OCI-LY1 (cell line): ENCODE results near the gene TOX2.

Experiments used
- H2AFZ ChIP-seq: fragments of 200-600 bp; sonication (generic), shearing (Covaris generic); 2 replicates; pipeline ENCODE4 v1.6.0; 2014; ENCODE audit warnings: antibody characterized with exemption, mild to moderate bottlenecking, low read length
- H3F3A ChIP-seq: fragments of 200-600 bp; sonication (generic), shearing (Covaris generic); 2 replicates; pipeline ENCODE4 v1.6.0; 2014; ENCODE audit warnings: mild to moderate bottlenecking, antibody characterized with exemption, low read length, moderate library complexity; ENCODE audit not compliant: insufficient read depth
- H3K27ac ChIP-seq: fragments of 200-600 bp; sonication (generic); 2 replicates; pipeline ENCODE4 v1.5.1; 2014; ENCODE audit warnings: low read length, mixed run types, mild to moderate bottlenecking, low read depth; ENCODE audit not compliant: poor library complexity, severe bottlenecking
- H3K27me3 ChIP-seq: fragments of 200-600 bp; sonication (generic); 2 replicates; pipeline ENCODE4 v1.6.0; 2014; ENCODE audit warnings: antibody characterized with exemption, mild to moderate bottlenecking, low read length, moderate library complexity; ENCODE audit not compliant: insufficient read depth
- H3K36me3 ChIP-seq: fragments of 200-600 bp; sonication (generic); 2 replicates; pipeline ENCODE4 v1.6.1; 2014; ENCODE audit warnings: mild to moderate bottlenecking, antibody characterized with exemption, low read length, moderate library complexity, mixed read lengths; ENCODE audit not compliant: insufficient read depth
- H3K4me1 ChIP-seq: fragments of 200-600 bp; sonication (generic); 2 replicates; pipeline ENCODE4 v1.5.1; 2014; ENCODE audit warnings: mild to moderate bottlenecking, low read length, moderate library complexity; ENCODE audit not compliant: insufficient read depth, severe bottlenecking
- H3K4me2 ChIP-seq: fragments of 200-600 bp; sonication (generic), shearing (Covaris generic); 2 replicates; pipeline ENCODE4 v1.6.1; 2014; ENCODE audit warnings: low read length
- H3K4me3 ChIP-seq: fragments of 200-600 bp; sonication (generic); 2 replicates; pipeline ENCODE4 v1.5.1; 2014; ENCODE audit warnings: low read length, low read depth, mild to moderate bottlenecking, mixed read lengths; ENCODE audit not compliant: poor library complexity, severe bottlenecking
- H3K79me2 ChIP-seq: fragments of 200-600 bp; shearing (Covaris generic); 2 replicates; pipeline ENCODE4 v1.6.1; 2016; ENCODE audit warnings: mixed run types, low read length, mixed read lengths; ENCODE audit not compliant: insufficient read depth
- H3K9ac ChIP-seq: fragments of 200-600 bp; sonication (generic), shearing (Covaris generic); 2 replicates; pipeline ENCODE4 v1.6.1; 2014; ENCODE audit warnings: mild to moderate bottlenecking, low read length, mixed read lengths
- H3K9me2 ChIP-seq: fragments of 200-600 bp; sonication (generic), shearing (Covaris generic); 2 replicates; pipeline ENCODE4 v1.6.1; 2014; ENCODE audit warnings: low read depth, mild to moderate bottlenecking, low read length, mixed read lengths
- H3K9me3 ChIP-seq: fragments of 200-600 bp; shearing (Covaris generic); 2 replicates; pipeline ENCODE4 v1.6.1; 2014; ENCODE audit warnings: low read length, mixed read lengths
- H4K20me1 ChIP-seq: fragments of 200-600 bp; sonication (generic), shearing (Covaris generic); 2 replicates; pipeline ENCODE4 v1.6.0; 2016; ENCODE audit warnings: mild to moderate bottlenecking, low read length; ENCODE audit not compliant: insufficient read depth
- CTCF ChIP-seq: fragments of 200-600 bp; sonication (generic), shearing (Covaris generic); IDR thresholded peaks from 2 replicates; pipeline ENCODE4 v1.5.1; 2017; ENCODE audit warnings: mild to moderate bottlenecking, antibody characterized with exemption, low read length, moderate library complexity, mixed read lengths
- EZH2 ChIP-seq: fragments of 200-600 bp; sonication (generic), shearing (Covaris generic); IDR thresholded peaks from 2 replicates; pipeline ENCODE4 v1.8.0; 2017; ENCODE audit warnings: borderline replicate concordance, mixed run types, mild to moderate bottlenecking, antibody characterized with exemption, low read length, moderate library complexity, mixed read lengths

TOX2 gene

GRCh38 chr20:44004306-44004915, 89.8 kb downstream of the TOX2 start:
- H3K4me2 ChIP-seq: no peak overlapping the region
- H4K20me1 ChIP-seq: no peaks in the 10 kb centered on the region
- no peak overlapping the region for H3K9ac ChIP-seq
- H3K36me3 ChIP-seq: no peaks in the 10 kb centered on the region
- no peak for TF ChIP-seq CTCF
- TF ChIP-seq EZH2: no peak
- no peak overlapping the region for H3K4me3 ChIP-seq
- H2AFZ ChIP-seq: no peak overlapping the region
- H3K4me1 ChIP-seq: peaks cover 8% of the 10 kb centered on the region
- H3K9me3 ChIP-seq: no peaks in the 10 kb centered on the region
- H3K79me2 ChIP-seq: no peaks in the 10 kb centered on the region
- H3K9me2 ChIP-seq: no peaks in the 10 kb centered on the region
- H3K27me3 ChIP-seq: no peaks in the 10 kb centered on the region
- no peaks in the 10 kb centered on the region for H3F3A ChIP-seq
- H3K27ac ChIP-seq: no peak overlapping the region

GRCh38 chr20:44005661-44006060, 91.0 kb downstream of the TOX2 start:
- Histone ChIP-seq H3K9ac (no peak overlapping the region), H3K4me2 (no peak overlapping the region), H3K36me3 (no peaks in the 10 kb centered on the region), H2AFZ (no peak overlapping the region), H3K27ac (no peak overlapping the region), H3K9me3 (no peaks in the 10 kb centered on the region), H4K20me1 (no peaks in the 10 kb centered on the region), H3K4me1 (peaks cover 8% of the 10 kb centered on the region), H3K27me3 (no peaks in the 10 kb centered on the region), H3K9me2 (no peaks in the 10 kb centered on the region), H3K4me3 (no peak overlapping the region), H3K79me2 (no peaks in the 10 kb centered on the region), H3F3A (no peaks in the 10 kb centered on the region)
- TF ChIP-seq EZH2: no peak
- no peak for TF ChIP-seq CTCF

- Histone ChIP-seq H3K36me3 (no peaks in the 10 kb centered on the region), H4K20me1 (no peaks in the 10 kb centered on the region), H3K27ac (no peak overlapping the region), H3K9me3 (no peaks in the 10 kb centered on the region), H3K79me2 (no peaks in the 10 kb centered on the region), H3K4me3 (no peak overlapping the region), H3F3A (no peaks in the 10 kb centered on the region), H3K9ac (no peak overlapping the region), H3K9me2 (no peaks in the 10 kb centered on the region), H3K4me1 (peaks cover 8% of the 10 kb centered on the region), H2AFZ (no peak overlapping the region), H3K27me3 (no peaks in the 10 kb centered on the region), H3K4me2 (no peak overlapping the region)
- TF ChIP-seq CTCF: no peak
- no peak for TF ChIP-seq EZH2
Observed at GRCh38 chr20:44006126-44006525, 91.5 kb downstream of the TOX2 start.
